Mesothelial cell of epicardium (in vitro differentiated cells): ENCODE measurements around the gene TGM3. TPM values are rescaled to one million over a fixed set of nuclear protein-coding genes. Genes with fewer than 3 reads are reported as not detected.

Source experiments
- DNase-seq, 2 experiments: peaks; one replicate each; pipeline ENCODE4 v3.0.0; 2021; ENCODE audit warnings: low spot score in 2 of 2; ENCODE audit not compliant: unreplicated experiment in 2 of 2
- H3K27ac Mint-ChIP-seq: 2 replicates; pipeline ENCODE4 v1.8.0; 2021; ENCODE audit warnings: mixed read lengths
- H3K27me3 Mint-ChIP-seq: 2 replicates; pipeline ENCODE4 v1.8.0; 2021; ENCODE audit warnings: low read depth, mixed read lengths
- H3K36me3 Mint-ChIP-seq: 2 replicates; pipeline ENCODE4 v1.8.0; 2021; ENCODE audit warnings: mixed read lengths
- H3K4me1 Mint-ChIP-seq: 2 replicates; pipeline ENCODE4 v1.8.0; 2021; ENCODE audit warnings: mixed read lengths
- H3K4me3 Mint-ChIP-seq: 2 replicates; pipeline ENCODE4 v1.8.0; 2021; ENCODE audit warnings: mild to moderate bottlenecking, moderate library complexity, mixed read lengths
- H3K9me3 Mint-ChIP-seq: 2 replicates; pipeline ENCODE4 v1.8.0; 2021; ENCODE audit warnings: mixed read lengths
- CTCF ChIP-seq: fragments of 200-600 bp; sonication (generic); IDR thresholded peaks from one replicate; pipeline ENCODE4 v1.5.0; 2021; ENCODE audit warnings: antibody characterized with exemption; ENCODE audit not compliant: unreplicated experiment
- total RNA-seq: library from RNA; stranded (reverse); gene quantifications from 3 replicates; pipeline ENCODE4 v1.2.1, GENCODE V29; 2021

The TGM3 gene
- total RNA-seq, 1 donor from 2014 or later: 0.13 TPM

GRCh38 chr20:2385496-2385895 lies 89.7 kb downstream of the TGM3 start:
- H3K27ac Mint-ChIP-seq: no peak overlapping the region
- no peaks in the 10 kb centered on the region for H3K36me3 Mint-ChIP-seq
- H3K4me3 Mint-ChIP-seq: no peak overlapping the region
- no peak for TF ChIP-seq CTCF
- H3K27me3 Mint-ChIP-seq: peaks cover 1% of the 10 kb centered on the region
- DNase-seq: no peak
- peaks cover 9% of the 10 kb centered on the region for H3K9me3 Mint-ChIP-seq
- H3K4me1 Mint-ChIP-seq: no peaks in the 10 kb centered on the region

- TF ChIP-seq CTCF: no peak
- H3K4me3 Mint-ChIP-seq: no peak overlapping the region
- H3K4me1 Mint-ChIP-seq: no peaks in the 10 kb centered on the region
- H3K27ac Mint-ChIP-seq: no peak overlapping the region
- DNase-seq: no peak
- H3K27me3 Mint-ChIP-seq: peaks cover 4% of the 10 kb centered on the region
- H3K36me3 Mint-ChIP-seq: no peaks in the 10 kb centered on the region
- peaks cover 9% of the 10 kb centered on the region for H3K9me3 Mint-ChIP-seq
Observed at GRCh38 chr20:2386516-2387179, 90.8 kb downstream of the TGM3 start.

DNA sequence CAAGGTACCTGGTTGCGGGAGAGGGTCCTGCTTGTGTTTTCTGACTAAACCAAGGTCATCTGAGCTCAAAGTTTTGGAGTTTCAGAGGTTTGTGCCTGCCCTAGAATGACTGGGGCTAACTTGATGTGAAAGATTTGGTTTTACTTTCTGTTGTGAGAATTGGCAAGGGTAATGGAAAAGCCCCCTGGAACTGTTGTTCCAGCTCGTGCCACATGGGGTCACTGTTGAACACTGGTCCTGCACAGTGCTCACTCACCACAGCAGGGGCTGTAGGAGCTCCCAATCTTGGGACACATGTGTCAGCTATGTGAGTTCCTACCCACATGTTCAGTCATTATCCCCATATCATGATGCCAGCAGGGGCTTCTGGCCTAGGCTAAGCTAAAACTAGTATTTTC lies 91.4 kb downstream of the TGM3 start:
- DNase-seq: no peak
- no peaks in the 10 kb centered on the region for H3K4me1 Mint-ChIP-seq
- TF ChIP-seq CTCF: peak; percentile 54
- no peak overlapping the region for H3K4me3 Mint-ChIP-seq
- peaks cover 4% of the 10 kb centered on the region for H3K27me3 Mint-ChIP-seq
- H3K27ac Mint-ChIP-seq: no peak overlapping the region
- no peaks in the 10 kb centered on the region for H3K36me3 Mint-ChIP-seq
- H3K9me3 Mint-ChIP-seq: peaks cover 9% of the 10 kb centered on the region

GRCh38 chr20:2387580-2387979 lies 91.8 kb downstream of the TGM3 start:
- Mint-ChIP-seq H3K4me3 (no peak overlapping the region), H3K36me3 (no peaks in the 10 kb centered on the region), H3K4me1 (no peaks in the 10 kb centered on the region), H3K27ac (no peak overlapping the region), H3K9me3 (peaks cover 9% of the 10 kb centered on the region), H3K27me3 (peaks cover 4% of the 10 kb centered on the region)
- DNase-seq: no peak
- no peak for TF ChIP-seq CTCF

Other genes with a start within 250 kb of the TGM3 start
- gene STK35, start 194.2 kb upstream of the TGM3 start, total RNA-seq: 31.0 to 31.9 TPM (median 31.6 TPM) in 3 replicates
- not detected in 3 replicates for gene TGM6, start 84.9 kb downstream of the TGM3 start, total RNA-seq
- gene SNRPB, start 174.8 kb downstream of the TGM3 start, total RNA-seq: 144 to 155 TPM (median 146 TPM) in 3 replicates
- 12.0 to 17.3 TPM (median 14.4 TPM) in 3 replicates for gene ZNF343, start 212.9 kb downstream of the TGM3 start, total RNA-seq
- 0.07 to 0.11 TPM (median 0.09 TPM) in 3 replicates for gene TMC2, start 240.6 kb downstream of the TGM3 start, total RNA-seq